AG04449 (cell line): Measurements from ENCODE around the gene DIO3.

Source experiments
- CTCF ChIA-PET: fragments of 350-600 bp; formaldehyde crosslinking; extraction: SDS; loops from one replicate; lab custom pipeline; 2021; ENCODE audit warnings: antibody characterized with exemption; lab: Yijun Ruan, JAX
- POLR2A ChIA-PET: fragments of 400-600, 350-600 bp; formaldehyde crosslinking; extraction: SDS; loops from one replicate; lab custom pipeline; 2020; ENCODE audit warnings: antibody characterized with exemption, inconsistent platforms; lab: Yijun Ruan, JAX
- DNase-seq: peaks from one replicate; pipeline ENCODE4 v3.0.0-alpha.2; 2010; ENCODE audit warnings: low read depth, low spot score
- H3K4me3 ChIP-seq: 2 replicates; pipeline ENCODE4 v1.5.1; 2011; ENCODE audit warnings: low read depth, mild to moderate bottlenecking, control low read depth, low read length
- TF ChIP-seq, protein P1 (sequence below): IDR thresholded peaks from one replicate; pipeline ENCODE4 v1.5.1; 2011; ENCODE audit warnings: mild to moderate bottlenecking, moderate library complexity, low read length, control low read depth, inconsistent platforms; ENCODE audit not compliant: insufficient read depth; ENCODE audit errors: missing control alignments

Gene DIO3

GRCh38 chr14:101538878-101539277 is 22.4 kb upstream of the DIO3 start:
- CTCF ChIA-PET: no interaction called here
- no peak for DNase-seq
- TF ChIP-seq, protein P1, sequence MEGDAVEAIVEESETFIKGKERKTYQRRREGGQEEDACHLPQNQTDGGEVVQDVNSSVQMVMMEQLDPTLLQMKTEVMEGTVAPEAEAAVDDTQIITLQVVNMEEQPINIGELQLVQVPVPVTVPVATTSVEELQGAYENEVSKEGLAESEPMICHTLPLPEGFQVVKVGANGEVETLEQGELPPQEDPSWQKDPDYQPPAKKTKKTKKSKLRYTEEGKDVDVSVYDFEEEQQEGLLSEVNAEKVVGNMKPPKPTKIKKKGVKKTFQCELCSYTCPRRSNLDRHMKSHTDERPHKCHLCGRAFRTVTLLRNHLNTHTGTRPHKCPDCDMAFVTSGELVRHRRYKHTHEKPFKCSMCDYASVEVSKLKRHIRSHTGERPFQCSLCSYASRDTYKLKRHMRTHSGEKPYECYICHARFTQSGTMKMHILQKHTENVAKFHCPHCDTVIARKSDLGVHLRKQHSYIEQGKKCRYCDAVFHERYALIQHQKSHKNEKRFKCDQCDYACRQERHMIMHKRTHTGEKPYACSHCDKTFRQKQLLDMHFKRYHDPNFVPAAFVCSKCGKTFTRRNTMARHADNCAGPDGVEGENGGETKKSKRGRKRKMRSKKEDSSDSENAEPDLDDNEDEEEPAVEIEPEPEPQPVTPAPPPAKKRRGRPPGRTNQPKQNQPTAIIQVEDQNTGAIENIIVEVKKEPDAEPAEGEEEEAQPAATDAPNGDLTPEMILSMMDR: no peak
- POLR2A ChIA-PET: no interaction called here
- H3K4me3 ChIP-seq: no peak overlapping the region

DNA sequence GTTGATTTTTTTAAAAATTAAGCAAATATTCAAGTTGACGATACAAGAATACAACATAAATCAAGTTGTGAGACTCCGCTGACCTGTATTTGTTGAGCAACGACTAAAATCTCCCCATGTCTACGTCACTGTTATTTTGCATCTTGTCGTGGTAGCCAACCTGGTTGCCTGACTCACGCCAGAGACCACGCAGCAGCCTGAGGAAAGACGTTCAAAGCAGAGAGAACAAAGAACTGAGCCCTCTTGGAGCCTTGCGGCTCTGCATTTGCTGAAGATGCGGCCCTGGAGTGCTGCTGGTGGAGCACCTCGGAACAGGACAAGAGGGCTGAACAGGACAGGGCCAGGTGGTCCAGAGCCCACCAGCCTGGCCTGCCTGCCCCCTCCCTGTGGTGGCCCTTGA is 21.4 kb upstream of the DIO3 start:
- no peak overlapping the region for H3K4me3 ChIP-seq
- CTCF ChIA-PET: no interaction called here
- POLR2A ChIA-PET: no interaction called here
- TF ChIP-seq, protein P1: no peak
- no peak for DNase-seq

DNA sequence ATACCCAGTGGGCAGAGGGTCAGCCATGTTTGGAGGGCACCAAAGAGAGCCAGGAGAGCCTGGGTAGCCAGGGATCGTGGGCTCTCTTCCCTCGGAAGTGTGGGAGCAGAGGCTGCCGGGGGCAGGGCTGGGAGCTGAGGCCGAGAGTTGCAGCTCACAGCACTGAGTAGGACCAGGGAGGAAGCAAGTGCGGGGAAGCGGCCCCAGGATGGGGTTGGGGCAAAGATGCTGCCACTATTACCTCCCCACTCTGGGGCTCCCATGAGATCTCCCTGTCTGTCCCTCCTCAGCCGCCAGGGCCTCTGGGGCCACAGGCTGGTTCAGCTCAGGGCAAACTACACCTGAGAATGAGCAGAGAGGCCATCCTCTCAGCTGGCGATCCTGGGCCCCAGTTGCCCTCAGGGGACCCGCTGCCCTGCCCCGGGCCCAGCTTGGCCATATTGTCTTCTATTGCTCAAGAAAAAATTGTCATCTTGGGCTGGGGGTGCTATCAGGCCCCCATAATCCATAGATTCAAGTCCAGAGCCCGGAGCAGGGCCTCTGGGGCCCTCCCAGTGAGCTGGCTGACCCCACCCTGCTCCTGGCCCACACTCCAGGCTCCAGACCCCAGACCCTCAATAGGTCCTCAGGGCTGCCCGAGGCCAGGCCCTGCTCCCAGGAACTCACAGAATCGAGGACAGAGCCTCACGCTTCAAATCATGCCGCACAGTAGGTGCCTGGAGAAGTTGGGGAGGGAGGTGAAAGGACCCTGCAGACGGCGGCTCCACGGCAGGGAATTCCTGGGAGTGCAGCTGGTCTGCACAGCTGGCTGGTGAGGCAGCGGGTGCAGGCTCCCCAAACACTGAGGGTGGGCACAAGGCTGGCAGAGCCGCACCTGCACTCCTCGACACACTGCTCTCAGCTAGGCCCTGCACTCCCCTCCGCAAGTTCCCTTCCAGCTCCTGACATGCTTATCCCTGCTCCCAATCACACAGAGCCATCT is 20.5 kb upstream of the DIO3 start:
- CTCF ChIA-PET: no interaction called here
- POLR2A ChIA-PET: no interaction called here
- H3K4me3 ChIP-seq: no peak overlapping the region
- TF ChIP-seq, protein P1: no peak
- DNase-seq: no peak

GRCh38 chr14:101542391-101542790 is 18.9 kb upstream of the DIO3 start:
- TF ChIP-seq, protein P1: no peak
- ChIA-PET POLR2A (no interaction called here), CTCF (no interaction called here)
- DNase-seq: no peak
- no peak overlapping the region for H3K4me3 ChIP-seq

DNA sequence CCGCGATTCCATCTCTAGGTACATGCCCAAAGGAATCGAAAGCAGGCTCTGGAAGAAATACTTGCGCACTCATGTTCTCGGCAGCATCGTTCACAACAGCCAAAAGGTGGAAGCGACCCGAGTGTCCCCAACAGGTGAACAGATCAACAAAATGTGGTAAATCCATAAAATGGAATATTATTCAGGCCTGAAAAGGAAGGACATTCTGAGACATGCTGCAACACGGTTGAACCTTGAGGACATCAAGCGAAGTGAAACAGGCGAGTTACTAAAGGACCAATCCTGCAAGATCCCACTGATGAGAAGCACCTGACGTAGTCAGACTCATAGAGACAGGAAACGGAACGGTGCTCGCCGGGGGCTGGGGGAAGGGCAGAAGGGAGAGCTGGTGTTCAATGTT is 17.5 kb upstream of the DIO3 start:
- ChIA-PET POLR2A (no interaction called here), CTCF (interaction anchor here (0.6 kb wide), 1 partner anchor 309 kb away, joined by 3 read pairs; no protein-coding TSS in a partner anchor)
- TF ChIP-seq, protein P1: no peak
- no peak overlapping the region for H3K4me3 ChIP-seq
- no peak for DNase-seq

- DNase-seq: no peak
- ChIA-PET CTCF (no interaction called here), POLR2A (no interaction called here)
- TF ChIP-seq, protein P1: no peak
- no peak overlapping the region for H3K4me3 ChIP-seq
Measured at GRCh38 chr14:101544550-101544949, 16.7 kb upstream of the DIO3 start.
